ENCODE results near the gene DLL3. TPM values are rescaled to one million over a fixed set of nuclear protein-coding genes. Genes with fewer than 3 reads are reported as not detected.

The DLL3 gene
- total and polyA plus RNA-seq, 9 of the 15 experiments (the other 6 are each of a cell fraction or from before 2014, with no cell fraction given) = 0.80 to 6.3 (median 1.2) TPM

DNA sequence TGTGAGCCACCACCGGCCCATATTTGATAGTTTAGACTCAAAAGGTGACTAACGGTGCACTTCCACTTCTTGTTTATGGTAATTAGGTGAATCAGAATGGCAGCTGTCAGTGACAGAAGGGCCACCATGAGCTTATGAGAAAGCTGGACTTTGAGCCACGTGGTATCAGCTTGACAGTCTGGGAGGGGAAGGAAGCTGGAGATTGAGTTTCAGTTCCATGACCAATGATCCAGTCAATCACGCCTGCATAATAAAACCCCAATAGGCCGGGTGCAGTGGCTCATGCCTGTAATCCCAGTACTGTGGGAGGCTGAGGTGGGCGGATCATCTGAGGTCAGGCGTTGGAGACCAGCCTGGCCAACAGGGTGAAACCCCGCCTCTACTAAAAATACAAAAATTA lies 25.7 kb downstream of the DLL3 start (continued):
- no peak for TF ChIP-seq TAF9B (IDR thresholded peaks at IDR 0.05; ENCODE audit: partially characterized antibody)
- TF ChIP-seq PREB (CRISPR knock-in tag; IDR thresholded peaks at IDR 0.05) = no peak
- TF ChIP-seq CTBP1 (IDR thresholded peaks at IDR 0.05; ENCODE audit: borderline replicate concordance) = no peak
- TF ChIP-seq, protein P1, sequence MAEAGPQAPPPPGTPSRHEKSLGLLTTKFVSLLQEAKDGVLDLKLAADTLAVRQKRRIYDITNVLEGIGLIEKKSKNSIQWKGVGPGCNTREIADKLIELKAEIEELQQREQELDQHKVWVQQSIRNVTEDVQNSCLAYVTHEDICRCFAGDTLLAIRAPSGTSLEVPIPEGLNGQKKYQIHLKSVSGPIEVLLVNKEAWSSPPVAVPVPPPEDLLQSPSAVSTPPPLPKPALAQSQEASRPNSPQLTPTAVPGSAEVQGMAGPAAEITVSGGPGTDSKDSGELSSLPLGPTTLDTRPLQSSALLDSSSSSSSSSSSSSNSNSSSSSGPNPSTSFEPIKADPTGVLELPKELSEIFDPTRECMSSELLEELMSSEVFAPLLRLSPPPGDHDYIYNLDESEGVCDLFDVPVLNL (CRISPR knock-in tag; IDR thresholded peaks at IDR 0.05; ENCODE audit: low read depth) = no peak
- TF ChIP-seq SMAD2 (IDR thresholded peaks at IDR 0.05; ENCODE audit: low read depth, low read length) = no peak
- TF ChIP-seq MEIS2 (IDR thresholded peaks at IDR 0.05; ENCODE audit: partially characterized antibody) = no peak
- TF ChIP-seq ZNF445 (CRISPR knock-in tag; IDR thresholded peaks at IDR 0.05; ENCODE audit: low read depth) = no peak
- no peak for TF ChIP-seq BRF2 (IDR thresholded peaks at IDR 0.05; ENCODE audit: borderline replicate concordance, insufficient read depth, insufficient read length)
- TF ChIP-seq L3MBTL2 (IDR thresholded peaks at IDR 0.05) = no peak
- TF ChIP-seq MAFF (IDR thresholded peaks at IDR 0.05; ENCODE audit: low read length) = no peak

Measured in K562 (cell line).